ENCODE measurements around the gene SLC12A6.
"Not testable (repeated sequence)": the region's sequence is repeated elsewhere in the genome, so short reads cannot be mapped to it uniquely, and the experiment has no call there.

SLC12A6 gene

GRCh38 chr15:34209421-34210282 is 127.9 kb downstream of the SLC12A6 start, which contains the start of gene KATNBL1:
KATNBL1 (minus strand) TSS chr15:34210096; CDS start chr15:34163676, 46,420 bp downstream.
- Histone ChIP-seq H3K36me3 (ENCODE audit: control insufficient read depth, insufficient read depth, low read length) (no peaks in the 10 kb centered on the region), H3K4me3 (replicated peaks; ENCODE audit: low read depth, low read length) (peak within 1 kb of the TSS; percentile 75), H3K27me3 (replicated peaks; ENCODE audit: control insufficient read depth, insufficient read depth, low read length) (no peaks in the 10 kb centered on the region)
- TF ChIP-seq, protein P1, sequence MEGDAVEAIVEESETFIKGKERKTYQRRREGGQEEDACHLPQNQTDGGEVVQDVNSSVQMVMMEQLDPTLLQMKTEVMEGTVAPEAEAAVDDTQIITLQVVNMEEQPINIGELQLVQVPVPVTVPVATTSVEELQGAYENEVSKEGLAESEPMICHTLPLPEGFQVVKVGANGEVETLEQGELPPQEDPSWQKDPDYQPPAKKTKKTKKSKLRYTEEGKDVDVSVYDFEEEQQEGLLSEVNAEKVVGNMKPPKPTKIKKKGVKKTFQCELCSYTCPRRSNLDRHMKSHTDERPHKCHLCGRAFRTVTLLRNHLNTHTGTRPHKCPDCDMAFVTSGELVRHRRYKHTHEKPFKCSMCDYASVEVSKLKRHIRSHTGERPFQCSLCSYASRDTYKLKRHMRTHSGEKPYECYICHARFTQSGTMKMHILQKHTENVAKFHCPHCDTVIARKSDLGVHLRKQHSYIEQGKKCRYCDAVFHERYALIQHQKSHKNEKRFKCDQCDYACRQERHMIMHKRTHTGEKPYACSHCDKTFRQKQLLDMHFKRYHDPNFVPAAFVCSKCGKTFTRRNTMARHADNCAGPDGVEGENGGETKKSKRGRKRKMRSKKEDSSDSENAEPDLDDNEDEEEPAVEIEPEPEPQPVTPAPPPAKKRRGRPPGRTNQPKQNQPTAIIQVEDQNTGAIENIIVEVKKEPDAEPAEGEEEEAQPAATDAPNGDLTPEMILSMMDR (IDR thresholded peaks at IDR 0.05; ENCODE audit: insufficient read depth, low read length, poor library complexity, severe bottlenecking): peak; percentile 80
- peak; percentile 96 for DNase-seq (ENCODE audit: extremely low read depth, insufficient read length)

DNA sequence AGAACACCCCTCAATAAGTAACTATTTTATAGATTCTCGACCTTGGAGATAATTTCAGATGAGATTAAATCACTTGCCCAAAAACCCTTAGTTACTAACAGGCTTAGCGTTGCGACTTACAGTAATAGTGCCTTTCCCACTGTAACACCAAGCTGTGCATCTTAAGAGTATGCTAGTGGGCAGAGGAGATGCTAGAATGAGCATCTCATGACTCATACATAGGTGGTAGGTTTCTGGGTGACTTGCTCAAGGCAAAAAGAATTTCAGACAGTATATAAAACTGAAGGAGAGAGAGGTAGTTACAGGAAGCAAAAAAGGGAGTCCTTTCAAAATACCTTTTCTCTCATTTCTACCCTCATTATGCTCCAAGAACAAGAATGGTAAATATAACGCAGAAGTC is 131.6 kb downstream of the SLC12A6 start:
- H3K27me3 ChIP-seq (replicated peaks; ENCODE audit: control insufficient read depth, insufficient read depth, low read length): no peaks in the 10 kb centered on the region
- TF ChIP-seq, protein P1 (IDR thresholded peaks at IDR 0.05; ENCODE audit: insufficient read depth, low read length, poor library complexity, severe bottlenecking): no peak
- no peak overlapping the region for H3K4me3 ChIP-seq (replicated peaks; ENCODE audit: low read depth, low read length)
- no peak for DNase-seq (ENCODE audit: extremely low read depth, insufficient read length)
- H3K36me3 ChIP-seq (ENCODE audit: control insufficient read depth, insufficient read depth, low read length): no peaks in the 10 kb centered on the region

- TF ChIP-seq, protein P1 (IDR thresholded peaks at IDR 0.05; ENCODE audit: insufficient read depth, low read length, poor library complexity, severe bottlenecking): no peak
- Histone ChIP-seq H3K27me3 (replicated peaks; ENCODE audit: control insufficient read depth, insufficient read depth, low read length) (no peaks in the 10 kb centered on the region), H3K4me3 (replicated peaks; ENCODE audit: low read depth, low read length) (no peak overlapping the region), H3K36me3 (ENCODE audit: control insufficient read depth, insufficient read depth, low read length) (no peaks in the 10 kb centered on the region)
- no peak for DNase-seq (ENCODE audit: extremely low read depth, insufficient read length)
Observed at GRCh38 chr15:34203936-34204335, 133.6 kb downstream of the SLC12A6 start.

DNA sequence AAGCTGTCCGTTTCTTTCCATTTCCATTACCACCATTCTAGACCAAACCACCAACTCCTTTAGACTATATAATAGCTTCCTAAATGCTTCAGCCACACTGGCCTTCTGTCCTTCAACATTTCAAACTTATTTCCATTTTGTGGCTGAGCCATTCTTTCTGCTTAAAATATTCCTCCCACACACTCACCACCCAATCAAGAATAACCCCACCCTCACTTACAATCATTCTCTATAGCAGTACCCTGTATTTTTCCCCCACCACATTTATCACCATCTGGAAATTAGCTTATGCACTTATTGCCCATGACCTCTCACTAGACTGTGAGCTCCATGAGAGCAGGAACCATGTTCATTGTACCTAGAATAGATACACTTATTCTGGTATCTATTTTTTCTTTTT is 134.3 kb downstream of the SLC12A6 start:
- H3K4me3 ChIP-seq (replicated peaks; ENCODE audit: low read depth, low read length): no peak overlapping the region
- H3K27me3 ChIP-seq (replicated peaks; ENCODE audit: control insufficient read depth, insufficient read depth, low read length): no peaks in the 10 kb centered on the region
- no peak for DNase-seq (ENCODE audit: extremely low read depth, insufficient read length)
- H3K36me3 ChIP-seq (ENCODE audit: control insufficient read depth, insufficient read depth, low read length): no peaks in the 10 kb centered on the region
- TF ChIP-seq, protein P1 (IDR thresholded peaks at IDR 0.05; ENCODE audit: insufficient read depth, low read length, poor library complexity, severe bottlenecking): no peak

- DNase-seq (ENCODE audit: extremely low read depth, insufficient read length); H3K36me3 ChIP-seq (ENCODE audit: control insufficient read depth, insufficient read depth, low read length); H3K27me3 ChIP-seq (replicated peaks; ENCODE audit: control insufficient read depth, insufficient read depth, low read length); H3K4me3 ChIP-seq (replicated peaks; ENCODE audit: low read depth, low read length): not testable (repeated sequence)
Observed at GRCh38 chr15:34193272-34193671, 144.3 kb downstream of the SLC12A6 start.

DNA sequence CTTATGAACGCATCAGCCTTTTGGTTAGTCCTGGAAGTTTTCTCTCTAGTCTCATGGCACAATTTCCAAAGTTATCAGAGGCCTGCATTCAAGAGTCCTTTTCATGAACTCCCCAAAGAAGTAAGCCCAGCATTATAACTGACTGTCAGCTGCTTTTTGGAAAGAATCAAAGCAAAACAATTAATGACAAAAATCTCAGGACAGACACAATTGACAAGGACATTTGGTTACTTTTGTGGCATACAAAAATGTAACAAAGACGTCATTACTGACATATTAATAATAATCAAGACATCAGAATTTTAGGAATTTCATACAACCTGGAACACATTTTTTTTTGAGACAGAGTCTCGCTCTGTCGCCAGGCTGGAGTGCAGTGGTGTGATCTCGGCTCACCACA is 148.9 kb downstream of the SLC12A6 start:
- H3K27me3 ChIP-seq (replicated peaks; ENCODE audit: control insufficient read depth, insufficient read depth, low read length): no peaks in the 10 kb centered on the region
- H3K36me3 ChIP-seq (ENCODE audit: control insufficient read depth, insufficient read depth, low read length): no peaks in the 10 kb centered on the region; the same call in none of the 2 replicates
- H3K4me3 ChIP-seq (replicated peaks; ENCODE audit: low read depth, low read length): no peak overlapping the region
- DNase-seq (ENCODE audit: extremely low read depth, insufficient read length): no peak
- TF ChIP-seq, protein P1 (IDR thresholded peaks at IDR 0.05; ENCODE audit: insufficient read depth, low read length, poor library complexity, severe bottlenecking): no peak
